GM21528 (cell line): Measurements from ENCODE around the gene REV3L.

Source experiments
- ATAC-seq: cut with Tn5 transposase; IDR thresholded peaks from one replicate; pipeline ENCODE4 v1.9.1; 2021; ENCODE audit warnings: mild to moderate bottlenecking, moderate library complexity; ENCODE audit not compliant: unreplicated experiment, low FRiP score

Gene REV3L

GRCh38 chr6:111428811-111429210 lies 54.2 kb downstream of the REV3L start:
- no peak for ATAC-seq

- ATAC-seq: peak; percentile 77
Observed at GRCh38 chr6:111427341-111428116, 55.5 kb downstream of the REV3L start.

- no peak for ATAC-seq
Observed at GRCh38 chr6:111423960-111424846, 58.8 kb downstream of the REV3L start.

GRCh38 chr6:111423055-111423633 lies 59.9 kb downstream of the REV3L start:
- no peak for ATAC-seq

GRCh38 chr6:111418971-111419693 lies 63.9 kb downstream of the REV3L start:
- no peak for ATAC-seq

- no peak for ATAC-seq
Observed at GRCh38 chr6:111417946-111418345, 65.1 kb downstream of the REV3L start.

GRCh38 chr6:111417181-111417585 lies 65.8 kb downstream of the REV3L start:
- ATAC-seq: no peak

GRCh38 chr6:111416529-111416928 lies 66.5 kb downstream of the REV3L start:
- ATAC-seq: no peak

- ATAC-seq: no peak
Observed at GRCh38 chr6:111414373-111414772, 68.6 kb downstream of the REV3L start.

GRCh38 chr6:111411978-111412566 lies 70.9 kb downstream of the REV3L start:
- ATAC-seq: peak; percentile 54

- ATAC-seq: no peak
Observed at GRCh38 chr6:111411046-111411445, 72.0 kb downstream of the REV3L start.

- ATAC-seq: no peak
Observed at GRCh38 chr6:111410371-111410770, 72.6 kb downstream of the REV3L start.

- no peak for ATAC-seq
Observed at GRCh38 chr6:111409430-111409829, 73.6 kb downstream of the REV3L start.

- no peak for ATAC-seq
Observed at GRCh38 chr6:111407686-111408085, 75.3 kb downstream of the REV3L start.

- ATAC-seq: peak; percentile 99
Observed at GRCh38 chr6:111406200-111406721, 76.8 kb downstream of the REV3L start.

- ATAC-seq: no peak
Observed at GRCh38 chr6:111403388-111403787, 79.6 kb downstream of the REV3L start.

GRCh38 chr6:111399626-111400025 lies 83.4 kb downstream of the REV3L start:
- no peak for ATAC-seq

GRCh38 chr6:111388681-111389080 lies 94.3 kb downstream of the REV3L start:
- ATAC-seq: no peak

GRCh38 chr6:111382476-111383294 lies 100.3 kb downstream of the REV3L start:
- no peak for ATAC-seq
